ENCODE measurements around the gene ARIH2. TPM values are rescaled to one million over a fixed set of nuclear protein-coding genes. Genes with fewer than 3 reads are reported as not detected.

Gene ARIH2
- total RNA-seq, 4 donors from 2014 or later, result 118 to 176 (median 143) TPM

DNA sequence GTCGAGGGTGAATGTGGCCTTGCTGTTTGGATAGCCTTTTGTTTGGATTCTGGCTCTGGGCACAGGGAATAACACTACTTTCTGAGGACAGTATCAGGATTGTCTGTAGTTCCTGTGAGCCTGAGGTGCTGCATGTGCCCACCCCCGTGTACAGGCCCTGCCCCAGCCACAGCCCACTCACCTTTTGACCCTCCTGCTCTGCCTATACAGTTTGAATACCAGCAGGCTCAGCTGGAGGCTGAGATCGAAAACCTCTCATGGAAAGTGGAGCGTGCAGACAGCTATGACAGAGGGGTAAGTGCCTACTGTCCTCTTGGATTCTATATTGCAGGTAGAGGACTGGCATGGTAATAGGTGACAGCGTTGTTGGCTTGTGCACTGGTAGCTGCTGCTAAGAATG is 64.0 kb downstream of the ARIH2 start:
- DNase-seq (no peak), ATAC-seq (no peak)
- TF ChIP-seq, protein P1, sequence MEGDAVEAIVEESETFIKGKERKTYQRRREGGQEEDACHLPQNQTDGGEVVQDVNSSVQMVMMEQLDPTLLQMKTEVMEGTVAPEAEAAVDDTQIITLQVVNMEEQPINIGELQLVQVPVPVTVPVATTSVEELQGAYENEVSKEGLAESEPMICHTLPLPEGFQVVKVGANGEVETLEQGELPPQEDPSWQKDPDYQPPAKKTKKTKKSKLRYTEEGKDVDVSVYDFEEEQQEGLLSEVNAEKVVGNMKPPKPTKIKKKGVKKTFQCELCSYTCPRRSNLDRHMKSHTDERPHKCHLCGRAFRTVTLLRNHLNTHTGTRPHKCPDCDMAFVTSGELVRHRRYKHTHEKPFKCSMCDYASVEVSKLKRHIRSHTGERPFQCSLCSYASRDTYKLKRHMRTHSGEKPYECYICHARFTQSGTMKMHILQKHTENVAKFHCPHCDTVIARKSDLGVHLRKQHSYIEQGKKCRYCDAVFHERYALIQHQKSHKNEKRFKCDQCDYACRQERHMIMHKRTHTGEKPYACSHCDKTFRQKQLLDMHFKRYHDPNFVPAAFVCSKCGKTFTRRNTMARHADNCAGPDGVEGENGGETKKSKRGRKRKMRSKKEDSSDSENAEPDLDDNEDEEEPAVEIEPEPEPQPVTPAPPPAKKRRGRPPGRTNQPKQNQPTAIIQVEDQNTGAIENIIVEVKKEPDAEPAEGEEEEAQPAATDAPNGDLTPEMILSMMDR (IDR thresholded peaks at IDR 0.05 in 4 of 5, conservative IDR thresholded peaks at IDR 0.05 in 1 of 5), result no peak
- no peak for TF ChIP-seq POLR2A (IDR thresholded peaks at IDR 0.05)
- intact Hi-C loops (cut with DNase I; ENCODE audit: low total_unique reads), result no loop called here
- H3K4me1 ChIP-seq, result no peaks in the 10 kb centered on the region
- H3K27me3 ChIP-seq, result no peaks in the 10 kb centered on the region
- no peaks in the 10 kb centered on the region for H3K9me3 ChIP-seq
- H3K4me3 ChIP-seq, result no peak overlapping the region
- in situ Hi-C loops (cut with MboI; ENCODE audit: low sequenced_read_pairs in 4 of 4), result no loop called here
- peaks cover 9 to 77% of the 10 kb centered on the region in 2 donors for H3K36me3 ChIP-seq
- H3K27ac ChIP-seq, result no peak overlapping the region

DNA sequence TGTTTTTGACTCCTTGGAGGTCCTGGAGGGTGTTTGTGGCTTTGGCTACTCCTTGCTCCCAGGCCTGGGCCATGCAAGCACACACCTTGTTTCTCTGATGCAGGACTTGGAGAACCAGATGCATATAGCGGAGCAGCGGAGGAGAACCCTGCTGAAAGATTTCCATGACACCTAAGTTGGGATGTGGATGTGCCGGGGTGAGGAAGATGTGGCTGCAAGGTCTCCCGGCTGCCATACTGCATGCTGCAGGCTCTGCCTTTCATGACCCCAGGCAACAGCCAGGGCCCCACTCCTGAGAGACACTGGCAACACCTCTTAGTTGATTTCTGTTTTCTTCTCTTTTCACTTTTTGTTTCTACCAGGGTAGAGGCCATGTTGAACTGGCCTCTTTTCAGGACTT is 64.5 kb downstream of the ARIH2 start:
- in situ Hi-C loops (cut with MboI; ENCODE audit: low sequenced_read_pairs in 4 of 4), result no loop called here
- Histone ChIP-seq H3K4me1 (no peaks in the 10 kb centered on the region), H3K27ac (no peak overlapping the region), H3K4me3 (no peak overlapping the region), H3K9me3 (no peaks in the 10 kb centered on the region), H3K27me3 (no peaks in the 10 kb centered on the region), H3K36me3 (peaks cover 8 to 73% of the 10 kb centered on the region in 2 donors)
- no peak for DNase-seq
- no peak for ATAC-seq
- TF ChIP-seq, protein P1 (IDR thresholded peaks at IDR 0.05 in 4 of 5, conservative IDR thresholded peaks at IDR 0.05 in 1 of 5), result no peak
- no peak for TF ChIP-seq POLR2A (IDR thresholded peaks at IDR 0.05)
- intact Hi-C loops (cut with DNase I; ENCODE audit: low total_unique reads), result no loop called here

DNA sequence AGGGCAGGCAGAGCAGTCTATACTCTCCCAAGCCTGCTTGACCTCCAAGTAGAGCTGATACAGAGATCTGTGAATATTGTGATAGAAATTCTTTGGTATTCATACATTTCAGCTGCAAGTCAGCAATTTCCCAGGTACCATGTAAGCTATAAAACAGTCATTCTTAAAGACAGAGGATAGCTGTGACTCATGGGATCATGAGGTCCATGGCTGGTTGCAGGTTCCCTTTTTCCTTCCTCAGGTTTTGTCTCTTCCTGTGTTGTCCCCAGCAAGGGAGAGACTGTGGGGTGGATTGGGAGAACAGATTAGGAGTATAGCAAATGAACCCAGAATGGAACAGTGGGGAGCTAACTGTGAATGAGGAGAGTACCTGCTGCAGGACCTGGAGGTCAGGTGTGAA is 66.0 kb downstream of the ARIH2 start:
- H3K27me3 ChIP-seq, result no peaks in the 10 kb centered on the region
- H3K36me3 ChIP-seq, result peaks cover 8 to 59% of the 10 kb centered on the region in 2 donors
- ATAC-seq, result no peak
- intact Hi-C loops (cut with DNase I; ENCODE audit: low total_unique reads) (no loop called here), in situ Hi-C loops (cut with MboI; ENCODE audit: low sequenced_read_pairs in 4 of 4) (no loop called here)
- TF ChIP-seq, protein P1 (IDR thresholded peaks at IDR 0.05 in 4 of 5, conservative IDR thresholded peaks at IDR 0.05 in 1 of 5), result no peak
- TF ChIP-seq POLR2A (IDR thresholded peaks at IDR 0.05), result no peak
- DNase-seq, result no peak
- H3K4me3 ChIP-seq, result no peak overlapping the region
- peaks cover 5 to 10% of the 10 kb centered on the region in 2 donors for H3K4me1 ChIP-seq
- H3K9me3 ChIP-seq, result no peaks in the 10 kb centered on the region
- no peak overlapping the region for H3K27ac ChIP-seq

DNA sequence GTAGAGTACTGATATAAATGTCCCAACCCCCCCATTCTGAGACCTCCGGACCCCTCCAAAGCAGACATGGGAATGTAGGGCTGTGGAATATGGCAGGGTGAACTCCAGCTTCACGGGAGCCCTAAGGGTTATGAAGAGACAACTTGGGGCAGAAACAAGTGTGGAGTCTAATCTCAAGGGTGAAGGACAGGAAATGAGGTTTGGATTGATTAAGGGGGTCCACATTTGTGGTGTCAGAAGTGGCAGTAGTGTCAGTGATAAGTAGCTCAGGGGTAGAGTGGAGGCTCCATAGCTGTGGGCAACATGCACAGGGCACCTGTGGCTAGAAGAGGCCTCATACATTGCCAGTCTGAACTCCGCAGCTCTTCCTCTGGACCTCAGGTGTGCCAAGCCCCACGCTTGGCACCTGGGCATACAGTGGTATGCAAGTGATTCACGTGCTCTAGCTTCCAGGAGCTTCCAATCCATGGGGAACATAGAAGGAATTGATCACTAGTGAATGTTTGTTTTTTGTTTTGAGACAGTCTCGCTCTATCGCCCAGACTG is 67.3 kb downstream of the ARIH2 start:
- Histone ChIP-seq H3K36me3 (peaks cover 0 to 47% of the 10 kb centered on the region in 2 donors), H3K27ac (no peak overlapping the region), H3K9me3 (no peaks in the 10 kb centered on the region), H3K27me3 (no peaks in the 10 kb centered on the region), H3K4me1 (peaks cover 6 to 11% of the 10 kb centered on the region in 2 donors), H3K4me3 (no peak overlapping the region)
- in situ Hi-C loops (cut with MboI; ENCODE audit: low sequenced_read_pairs in 4 of 4), result no loop called here
- no peak for DNase-seq
- intact Hi-C loops (cut with DNase I; ENCODE audit: low total_unique reads), result no loop called here
- no peak for ATAC-seq
- TF ChIP-seq POLR2A (IDR thresholded peaks at IDR 0.05), result no peak
- TF ChIP-seq, protein P1 (IDR thresholded peaks at IDR 0.05 in 4 of 5, conservative IDR thresholded peaks at IDR 0.05 in 1 of 5), result no peak

Measured in gastrocnemius medialis (tissue), 4 donors.